Loucy (cell line): ENCODE measurements around the gene LYZL4.

Experiments used
- H2AFZ ChIP-seq: fragments of 200-600 bp; sonication (generic); 2 replicates; pipeline ENCODE4 v1.6.0; 2016; ENCODE audit warnings: antibody characterized with exemption, mild to moderate bottlenecking, low read length, moderate library complexity
- H3F3A ChIP-seq: fragments of 200-600 bp; 2 replicates; pipeline ENCODE4 v1.6.0; 2016; ENCODE audit warnings: antibody characterized with exemption, low read depth, mild to moderate bottlenecking
- H3K27me3 ChIP-seq: fragments of 200-600 bp; sonication (generic); 2 replicates; pipeline ENCODE4 v1.6.1; 2014; ENCODE audit warnings: low read length, mild to moderate bottlenecking; ENCODE audit not compliant: insufficient read depth, poor library complexity, severe bottlenecking
- H3K36me3 ChIP-seq: fragments of 200-600 bp; sonication (generic); 2 replicates; pipeline ENCODE4 v1.6.1; 2016; ENCODE audit warnings: low read length; ENCODE audit not compliant: insufficient read depth
- H3K4me1 ChIP-seq: fragments of 200-600 bp; sonication (generic); 2 replicates; pipeline ENCODE4 v1.5.1; 2014; ENCODE audit warnings: low read length, mild to moderate bottlenecking; ENCODE audit not compliant: insufficient read depth, poor library complexity, severe bottlenecking
- H3K4me2 ChIP-seq: fragments of 200-600 bp; sonication (generic); 2 replicates; pipeline ENCODE4 v1.6.0; 2014; ENCODE audit warnings: antibody characterized with exemption, low read length, low read depth, mild to moderate bottlenecking; ENCODE audit not compliant: poor library complexity, severe bottlenecking
- H3K4me3 ChIP-seq: fragments of 200-600 bp; sonication (generic); 2 replicates; pipeline ENCODE4 v1.5.1; 2014; ENCODE audit warnings: low read length, mild to moderate bottlenecking, mixed read lengths; ENCODE audit not compliant: poor library complexity, severe bottlenecking
- H3K79me2 ChIP-seq: fragments of 200-600 bp; sonication (generic); 2 replicates; pipeline ENCODE4 v1.6.1; 2014; ENCODE audit warnings: low read length; ENCODE audit not compliant: insufficient read depth
- H3K9ac ChIP-seq: fragments of 200-600 bp; sonication (generic); 2 replicates; pipeline ENCODE4 v1.6.0; 2014; ENCODE audit warnings: mild to moderate bottlenecking, low read depth, low read length, moderate library complexity; ENCODE audit not compliant: poor library complexity, severe bottlenecking
- H3K9me2 ChIP-seq: fragments of 200-600 bp; sonication (generic); replicated peaks from 2 replicates; pipeline ENCODE4 v1.6.1; 2016; ENCODE audit warnings: low read depth, low read length, mixed read lengths
- H3K9me3 ChIP-seq: fragments of 200-600 bp; sonication (generic); 2 replicates; pipeline ENCODE4 v1.6.1; 2014; ENCODE audit warnings: mild to moderate bottlenecking, antibody characterized with exemption, low read length, low read depth; ENCODE audit not compliant: insufficient read depth
- H4K20me1 ChIP-seq: fragments of 200-600 bp; sonication (generic); 2 replicates; pipeline ENCODE4 v1.6.0; 2014; ENCODE audit warnings: antibody characterized with exemption, low read length, mild to moderate bottlenecking; ENCODE audit not compliant: insufficient read depth, poor library complexity, severe bottlenecking
- EZH2phosphoT487 ChIP-seq: fragments of 200-600 bp; IDR thresholded peaks from 2 replicates; pipeline ENCODE4 v1.6.1; 2018; ENCODE audit warnings: antibody characterized with exemption, mild to moderate bottlenecking, moderate library complexity, borderline replicate concordance
- TF ChIP-seq, protein P1 (sequence below): fragments of 200-600 bp; sonication (generic); conservative IDR thresholded peaks from 2 replicates; pipeline ENCODE4 v1.5.1; 2014; ENCODE audit warnings: mild to moderate bottlenecking, antibody characterized with exemption, low read length

LYZL4 gene

DNA sequence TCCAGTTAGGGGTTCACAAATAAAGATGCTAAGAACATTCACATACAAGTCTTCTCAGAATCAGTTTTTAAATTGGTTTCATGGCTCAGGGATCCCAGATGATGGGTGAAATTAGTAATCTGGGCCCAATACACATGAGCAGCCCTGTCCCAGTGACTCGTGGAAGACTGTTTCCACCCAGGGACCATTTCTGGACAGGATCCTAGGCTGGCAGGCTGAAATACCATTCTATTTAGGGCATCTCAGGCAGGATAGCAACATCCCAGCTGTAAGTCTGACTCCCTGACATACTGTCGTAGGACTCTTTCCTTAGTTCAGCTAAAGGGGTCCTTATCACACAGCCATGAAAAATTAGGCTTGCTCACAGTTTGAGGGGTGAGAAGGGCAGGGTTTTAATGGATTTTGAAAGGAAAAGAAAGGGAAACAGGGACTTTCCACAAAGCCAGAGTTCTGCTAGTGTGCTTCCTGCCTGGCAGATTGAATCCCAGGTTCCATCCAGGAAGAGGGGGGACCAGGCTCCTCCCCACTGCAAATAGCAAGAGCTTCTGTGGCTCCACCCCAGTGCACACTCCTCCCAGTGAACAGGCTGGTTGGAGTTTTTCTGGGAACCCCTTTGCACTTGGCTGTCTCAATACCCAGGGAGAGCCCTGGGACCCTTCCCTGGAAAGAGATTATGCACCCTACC, 41.3 kb upstream of the LYZL4 start:
- Histone ChIP-seq H3K4me1 (no peaks in the 10 kb centered on the region), H3K27me3 (no peaks in the 10 kb centered on the region), H3K9ac (no peak overlapping the region), H3K36me3 (no peaks in the 10 kb centered on the region), H3K4me3 (no peak overlapping the region), H3K4me2 (no peak overlapping the region), H3K9me3 (no peaks in the 10 kb centered on the region), H3K9me2 (no peaks in the 10 kb centered on the region), H3F3A (no peaks in the 10 kb centered on the region), H4K20me1 (no peaks in the 10 kb centered on the region), H2AFZ (peak overlapping the region; percentile 41; the same call in 1 of the 2 replicates), H3K79me2 (no peaks in the 10 kb centered on the region)
- TF ChIP-seq, protein P1, sequence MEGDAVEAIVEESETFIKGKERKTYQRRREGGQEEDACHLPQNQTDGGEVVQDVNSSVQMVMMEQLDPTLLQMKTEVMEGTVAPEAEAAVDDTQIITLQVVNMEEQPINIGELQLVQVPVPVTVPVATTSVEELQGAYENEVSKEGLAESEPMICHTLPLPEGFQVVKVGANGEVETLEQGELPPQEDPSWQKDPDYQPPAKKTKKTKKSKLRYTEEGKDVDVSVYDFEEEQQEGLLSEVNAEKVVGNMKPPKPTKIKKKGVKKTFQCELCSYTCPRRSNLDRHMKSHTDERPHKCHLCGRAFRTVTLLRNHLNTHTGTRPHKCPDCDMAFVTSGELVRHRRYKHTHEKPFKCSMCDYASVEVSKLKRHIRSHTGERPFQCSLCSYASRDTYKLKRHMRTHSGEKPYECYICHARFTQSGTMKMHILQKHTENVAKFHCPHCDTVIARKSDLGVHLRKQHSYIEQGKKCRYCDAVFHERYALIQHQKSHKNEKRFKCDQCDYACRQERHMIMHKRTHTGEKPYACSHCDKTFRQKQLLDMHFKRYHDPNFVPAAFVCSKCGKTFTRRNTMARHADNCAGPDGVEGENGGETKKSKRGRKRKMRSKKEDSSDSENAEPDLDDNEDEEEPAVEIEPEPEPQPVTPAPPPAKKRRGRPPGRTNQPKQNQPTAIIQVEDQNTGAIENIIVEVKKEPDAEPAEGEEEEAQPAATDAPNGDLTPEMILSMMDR = no peak
- TF ChIP-seq EZH2phosphoT487 = no peak

DNA sequence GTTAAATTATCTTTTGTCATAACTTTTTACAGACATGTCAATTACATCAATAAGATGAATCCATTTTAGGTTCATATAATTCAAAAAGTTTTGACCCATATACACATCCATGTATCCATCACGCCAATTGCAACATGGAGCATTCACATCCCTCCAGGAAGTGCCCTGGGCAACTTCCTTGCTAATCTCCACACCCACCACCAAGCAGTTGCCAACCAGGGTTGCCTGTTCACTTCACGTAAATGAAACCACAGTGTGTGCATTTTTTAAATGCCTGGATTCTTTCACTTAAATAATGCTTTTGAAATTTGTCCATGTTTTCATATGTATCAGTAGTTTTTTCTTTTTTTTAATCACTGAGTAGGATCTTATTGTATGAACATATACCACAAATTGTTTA, 40.7 kb upstream of the LYZL4 start:
- H3F3A ChIP-seq = no peaks in the 10 kb centered on the region
- no peaks in the 10 kb centered on the region for H4K20me1 ChIP-seq
- no peaks in the 10 kb centered on the region for H3K36me3 ChIP-seq
- H3K27me3 ChIP-seq = no peaks in the 10 kb centered on the region
- H3K4me2 ChIP-seq = no peak overlapping the region
- no peak for TF ChIP-seq EZH2phosphoT487
- TF ChIP-seq, protein P1 = no peak
- no peaks in the 10 kb centered on the region for H3K79me2 ChIP-seq
- H3K4me1 ChIP-seq = no peaks in the 10 kb centered on the region
- H3K9me3 ChIP-seq = no peaks in the 10 kb centered on the region
- H3K4me3 ChIP-seq = no peak overlapping the region
- no peaks in the 10 kb centered on the region for H3K9me2 ChIP-seq
- no peak overlapping the region for H3K9ac ChIP-seq
- peak overlapping the region; percentile 41 for H2AFZ ChIP-seq

DNA sequence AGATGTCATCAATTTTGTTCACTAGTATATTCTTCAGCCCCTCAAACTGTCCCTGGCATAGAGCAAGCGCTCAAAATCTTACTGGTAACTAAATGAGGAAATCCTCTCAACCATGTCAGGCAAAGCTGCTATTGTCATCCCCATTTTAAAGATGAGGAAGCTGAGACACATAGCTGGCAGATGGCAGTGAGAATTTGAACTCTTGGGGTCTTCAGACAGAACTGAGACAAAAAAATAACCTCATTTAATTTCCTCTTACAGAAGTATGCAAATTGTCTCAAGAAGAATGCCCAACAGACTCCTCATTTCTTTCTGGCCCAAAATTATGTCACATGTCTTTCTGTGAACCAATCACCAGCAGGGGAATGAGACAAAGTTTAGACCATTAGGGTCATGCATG, 40.2 kb upstream of the LYZL4 start:
- no peak overlapping the region for H3K9ac ChIP-seq
- no peak overlapping the region for H3K4me3 ChIP-seq
- H4K20me1 ChIP-seq = no peaks in the 10 kb centered on the region
- H2AFZ ChIP-seq = no peak overlapping the region
- H3K9me3 ChIP-seq = no peaks in the 10 kb centered on the region
- no peaks in the 10 kb centered on the region for H3K36me3 ChIP-seq
- H3K4me1 ChIP-seq = no peaks in the 10 kb centered on the region
- no peaks in the 10 kb centered on the region for H3F3A ChIP-seq
- no peak for TF ChIP-seq EZH2phosphoT487
- TF ChIP-seq, protein P1 = no peak
- no peak overlapping the region for H3K4me2 ChIP-seq
- no peaks in the 10 kb centered on the region for H3K9me2 ChIP-seq
- no peaks in the 10 kb centered on the region for H3K79me2 ChIP-seq
- H3K27me3 ChIP-seq = no peaks in the 10 kb centered on the region
